Fibroblast of mammary gland (primary cell): Measurements from ENCODE around the gene MEF2D.

Source experiments
- DNase-seq: peaks from one replicate; pipeline ENCODE4 v3.0.0-alpha.2; 2010; ENCODE audit warnings: low read depth
- H3K4me3 ChIP-seq: 2 replicates; pipeline ENCODE4 v1.5.1; 2011; ENCODE audit warnings: low read depth, mild to moderate bottlenecking, low read length, moderate library complexity; ENCODE audit not compliant: control insufficient read depth
- CTCF ChIP-seq: conservative IDR thresholded peaks from 2 replicates; pipeline ENCODE4 v1.5.1; 2011; ENCODE audit warnings: low read depth, low read length, inconsistent platforms; ENCODE audit not compliant: control insufficient read depth, insufficient read depth

The MEF2D gene

GRCh38 chr1:156440654-156441437 lies 59.7 kb downstream of the MEF2D start:
- no peak overlapping the region for H3K4me3 ChIP-seq
- no peak for TF ChIP-seq CTCF
- DNase-seq: no peak

GRCh38 chr1:156439777-156440183 lies 60.8 kb downstream of the MEF2D start:
- no peak for DNase-seq
- TF ChIP-seq CTCF: no peak
- H3K4me3 ChIP-seq: no peak overlapping the region

GRCh38 chr1:156439036-156439776 lies 61.4 kb downstream of the MEF2D start:
- TF ChIP-seq CTCF: no peak
- DNase-seq: no peak
- H3K4me3 ChIP-seq: no peak overlapping the region

GRCh38 chr1:156438278-156438987 lies 62.1 kb downstream of the MEF2D start:
- H3K4me3 ChIP-seq: no peak overlapping the region
- DNase-seq: peak; percentile 15
- TF ChIP-seq CTCF: no peak

GRCh38 chr1:156437037-156437867 lies 63.3 kb downstream of the MEF2D start:
- no peak for DNase-seq
- TF ChIP-seq CTCF: no peak
- no peak overlapping the region for H3K4me3 ChIP-seq
